Breast epithelium (tissue), 4 donors: ENCODE data around the gene ELMO1. TPM values are rescaled to one million over a fixed set of nuclear protein-coding genes. Genes with fewer than 3 reads are reported as not detected.

Source experiments
- DNase-seq, 2 donors: peaks; one replicate each; pipeline ENCODE4 v3.0.0-alpha.2; 2019; ENCODE audit warnings: low spot score in 2 of 2
- H3K27ac ChIP-seq, 2 donors: fragments of 200-600 bp; sonication (generic) in 1 of 2; one replicate each; pipeline ENCODE4 v1.5.1; 2016 to 2019; ENCODE audit warnings: mild to moderate bottlenecking in 1 of 2
- H3K27me3 ChIP-seq, 2 donors: fragments of 200-600 bp; sonication (generic) in 1 of 2; one replicate each; pipeline versions ENCODE4 v1.5.1 to v1.6.0; 2017 to 2019; ENCODE audit warnings: control low read depth in 1 of 2, mild to moderate bottlenecking in 1 of 2
- H3K36me3 ChIP-seq: fragments of 200-600 bp; one replicate; pipeline ENCODE4 v1.5.1; 2019
- H3K4me1 ChIP-seq, 2 donors: fragments of 200-600 bp; sonication (generic); one replicate each; pipeline ENCODE4 v1.5.1; 2016 to 2019; ENCODE audit warnings: control low read depth in 1 of 2
- H3K4me3 ChIP-seq, 3 donors: fragments of 200-600 bp; sonication (generic); 1 replicate in 2 of 3; 2 replicates in 1 of 3; pipeline ENCODE4 v1.5.1; 2016 to 2019; ENCODE audit warnings: mild to moderate bottlenecking in 3 of 3, moderate library complexity in 2 of 3
- H3K9me3 ChIP-seq, 2 donors: fragments of 200-600 bp; sonication (generic) in 1 of 2; one replicate each; pipeline ENCODE4 v1.5.1; 2016 to 2019; ENCODE audit warnings: control low read depth in 1 of 2
- CTCF ChIP-seq, 3 donors: fragments of 450-650 bp; IDR thresholded peaks; one replicate each; pipeline ENCODE4 v1.5.1; 2016 to 2017; ENCODE audit warnings: antibody characterized with exemption in 3 of 3, mild to moderate bottlenecking in 3 of 3, moderate library complexity in 3 of 3
- POLR2A ChIP-seq: fragments of 450-650 bp; IDR thresholded peaks from one replicate; pipeline ENCODE4 v1.6.1; 2016; ENCODE audit warnings: antibody characterized with exemption, mild to moderate bottlenecking, moderate library complexity
- POLR2AphosphoS5 ChIP-seq, 3 donors: sonication (generic); formaldehyde crosslinking; IDR thresholded peaks; one replicate each; pipeline ENCODE4 v1.6.1; 2017; ENCODE audit warnings: antibody characterized with exemption in 3 of 3
- intact Hi-C: fragments of 100-400 bp; cut with DNase I; formaldehyde crosslinking; loops from one replicate; pipeline ENCODE4 v1.15.1; 2023; ENCODE audit warnings: low total_unique reads
- total RNA-seq, 3 donors: library from RNA; depleted of rRNA; stranded (reverse); fragments of >200 nt; gene quantifications; one replicate each; pipeline ENCODE4 v1.1.0, GENCODE V29; 2016

Gene ELMO1
- total RNA-seq, 3 donors from 2014 or later: 49.5 to 110 (median 66.9) TPM

GRCh38 chr7:36958111-36958733 is 490.4 kb downstream of the ELMO1 start:
- intact Hi-C loops: no loop called here

GRCh38 chr7:36957620-36958019 is 491.0 kb downstream of the ELMO1 start:
- Histone ChIP-seq H3K4me1 (no peaks in the 10 kb centered on the region), H3K4me3 (no peak overlapping the region), H3K27me3 (no peaks in the 10 kb centered on the region), H3K9me3 (no peaks in the 10 kb centered on the region), H3K36me3 (no peaks in the 10 kb centered on the region), H3K27ac (no peak overlapping the region)
- intact Hi-C loops: no loop called here
- no peak for TF ChIP-seq POLR2A
- TF ChIP-seq CTCF (IDR thresholded peaks at IDR 0.05): no peak
- no peak for TF ChIP-seq POLR2AphosphoS5 (IDR thresholded peaks at IDR 0.05)
- DNase-seq: no peak

More at GRCh38 chr7:36958111-36958733, 490.4 kb downstream of the ELMO1 start:
- Histone ChIP-seq H3K4me3 (no peak overlapping the region), H3K9me3 (no peaks in the 10 kb centered on the region), H3K4me1 (no peaks in the 10 kb centered on the region), H3K27me3 (no peaks in the 10 kb centered on the region), H3K36me3 (no peaks in the 10 kb centered on the region), H3K27ac (no peak overlapping the region)
- DNase-seq: no peak
- TF ChIP-seq POLR2AphosphoS5 (IDR thresholded peaks at IDR 0.05) (no peak), CTCF (IDR thresholded peaks at IDR 0.05) (no peak), POLR2A (no peak)

- Histone ChIP-seq H3K27me3 (no peaks in the 10 kb centered on the region), H3K36me3 (no peaks in the 10 kb centered on the region), H3K4me1 (no peaks in the 10 kb centered on the region), H3K27ac (no peak overlapping the region), H3K4me3 (no peak overlapping the region), H3K9me3 (no peaks in the 10 kb centered on the region)
- TF ChIP-seq POLR2A (no peak), CTCF (IDR thresholded peaks at IDR 0.05) (no peak), POLR2AphosphoS5 (IDR thresholded peaks at IDR 0.05) (no peak)
- no peak for DNase-seq
- intact Hi-C loops: no loop called here
Measured at GRCh38 chr7:36956814-36957213, 491.9 kb downstream of the ELMO1 start.

- Histone ChIP-seq H3K27me3 (no peaks in the 10 kb centered on the region), H3K36me3 (no peaks in the 10 kb centered on the region), H3K4me3 (no peak overlapping the region), H3K9me3 (no peaks in the 10 kb centered on the region), H3K27ac (no peak overlapping the region), H3K4me1 (no peaks in the 10 kb centered on the region)
- DNase-seq: no peak
- TF ChIP-seq CTCF (IDR thresholded peaks at IDR 0.05): no peak
- no peak for TF ChIP-seq POLR2A
- TF ChIP-seq POLR2AphosphoS5 (IDR thresholded peaks at IDR 0.05): no peak
- intact Hi-C loops: no loop called here
Measured at GRCh38 chr7:36955456-36956129, 493.1 kb downstream of the ELMO1 start.

- TF ChIP-seq POLR2AphosphoS5 (IDR thresholded peaks at IDR 0.05) (no peak), CTCF (IDR thresholded peaks at IDR 0.05) (no peak), POLR2A (no peak)
- DNase-seq: no peak
- no peaks in the 10 kb centered on the region for H3K4me1 ChIP-seq
- H3K36me3 ChIP-seq: no peaks in the 10 kb centered on the region
- H3K4me3 ChIP-seq: no peak overlapping the region
- H3K9me3 ChIP-seq: no peaks in the 10 kb centered on the region
- H3K27me3 ChIP-seq: no peaks in the 10 kb centered on the region
- H3K27ac ChIP-seq: no peak overlapping the region
- intact Hi-C loops: no loop called here
Measured at GRCh38 chr7:36951257-36951697, 497.4 kb downstream of the ELMO1 start.
